Spinal cord (tissue), 10 donors: ENCODE measurements around the gene ZFYVE28. TPM values are rescaled to one million over a fixed set of nuclear protein-coding genes. Genes with fewer than 3 reads are reported as not detected.

Experiments
- DNase-seq, 6 donors: peaks; one replicate each; pipeline versions ENCODE4 v3.0.0 to v3.0.0-alpha.2; 2013 to 2015; ENCODE audit warnings: low spot score in 6 of 6, low read depth in 4 of 6
- H3K27ac ChIP-seq: one replicate; pipeline ENCODE4 v1.5.1; 2013; ENCODE audit warnings: low read depth, low read length, control low read depth
- H3K27me3 ChIP-seq: one replicate; pipeline ENCODE4 v1.6.1; 2013; ENCODE audit warnings: low read length; ENCODE audit not compliant: control insufficient read depth, insufficient read depth
- H3K36me3 ChIP-seq: one replicate; pipeline ENCODE4 v1.6.1; 2013; ENCODE audit warnings: low read length; ENCODE audit not compliant: control insufficient read depth, insufficient read depth
- H3K4me1 ChIP-seq: one replicate; pipeline ENCODE4 v1.6.1; 2013; ENCODE audit warnings: low read length; ENCODE audit not compliant: control insufficient read depth, insufficient read depth
- H3K4me3 ChIP-seq: one replicate; pipeline ENCODE4 v1.5.1; 2013; ENCODE audit warnings: low read depth, low read length, control low read depth
- H3K9me3 ChIP-seq: one replicate; pipeline ENCODE4 v1.6.1; 2013; ENCODE audit warnings: low read length; ENCODE audit not compliant: control insufficient read depth, insufficient read depth
- WGBS: methylation state at CpG from one replicate; pipeline ENCODE4 v1.1.5; 2013; ENCODE audit warnings: missing lambda C conversion rate; ENCODE audit not compliant: insufficient coverage; 5-methylcytosine and 5-hydroxymethylcytosine counted together
- polyA plus RNA-seq, 2 donors: library from polyadenylated mRNA; unstranded; fragments of 120-200 nt; gene quantifications; one replicate each; pipeline ENCODE4 v1.2.1, GENCODE V29; 2013; ENCODE audit not compliant: insufficient read length in 2 of 2
- total RNA-seq, 2 donors: library from RNA; depleted of rRNA in 1 of 2; stranded (reverse); fragments of 120-200 nt in 1 of 2; fragments of >200 nt in 1 of 2; gene quantifications; one replicate each; pipeline versions ENCODE4 v1.2.3 to v1.2.4, GENCODE V29; 2013 to 2014
- donor health status: healthy.

ZFYVE28 gene
- total and polyA plus RNA-seq, 4 donors = 7.9 to 13.9 (median 9.8) TPM

- Histone ChIP-seq H3K4me1 (peaks cover 22% of the 10 kb centered on the region), H3K4me3 (no peak overlapping the region), H3K27me3 (no peaks in the 10 kb centered on the region), H3K9me3 (no peaks in the 10 kb centered on the region), H3K27ac (no peak overlapping the region), H3K36me3 (peaks cover 7% of the 10 kb centered on the region)
- DNase-seq = no peak
- WGBS = 78% methylated on average over 17 of the region's 21 CpGs
Measured at GRCh38 chr4:2357821-2358745, 60.4 kb downstream of the ZFYVE28 start.

GRCh38 chr4:2356123-2357069, 62.0 kb downstream of the ZFYVE28 start:
- Histone ChIP-seq H3K4me1 (peaks cover 17% of the 10 kb centered on the region), H3K27ac (no peak overlapping the region), H3K9me3 (no peaks in the 10 kb centered on the region), H3K36me3 (peaks cover 14% of the 10 kb centered on the region), H3K4me3 (no peak overlapping the region), H3K27me3 (no peaks in the 10 kb centered on the region)
- 73% methylated on average over 13 of the region's 25 CpGs for WGBS
- no peak for DNase-seq

- Histone ChIP-seq H3K4me1 (peaks cover 14% of the 10 kb centered on the region), H3K4me3 (no peak overlapping the region), H3K27ac (no peak overlapping the region), H3K36me3 (peaks cover 14% of the 10 kb centered on the region), H3K27me3 (no peaks in the 10 kb centered on the region), H3K9me3 (no peaks in the 10 kb centered on the region)
- DNase-seq = no peak
- WGBS = 82% methylated on average over 6 of the region's 9 CpGs
Measured at GRCh38 chr4:2354760-2355159, 63.7 kb downstream of the ZFYVE28 start.

- H3K4me3 ChIP-seq = no peak overlapping the region
- H3K4me1 ChIP-seq = peaks cover 14% of the 10 kb centered on the region
- H3K27ac ChIP-seq = no peak overlapping the region
- H3K9me3 ChIP-seq = no peaks in the 10 kb centered on the region
- no peaks in the 10 kb centered on the region for H3K27me3 ChIP-seq
- 61% methylated on average over 6 of the region's 6 CpGs for WGBS
- DNase-seq = no peak
- peaks cover 12% of the 10 kb centered on the region for H3K36me3 ChIP-seq
Measured at GRCh38 chr4:2354118-2354517, 64.3 kb downstream of the ZFYVE28 start.

GRCh38 chr4:2353222-2354107, 65.0 kb downstream of the ZFYVE28 start:
- DNase-seq = peak in 2 of 6 donors; percentile 22 to 49
- Histone ChIP-seq H3K4me1 (peaks cover 14% of the 10 kb centered on the region), H3K4me3 (no peak overlapping the region), H3K27me3 (no peaks in the 10 kb centered on the region), H3K9me3 (no peaks in the 10 kb centered on the region), H3K36me3 (peaks cover 12% of the 10 kb centered on the region), H3K27ac (no peak overlapping the region)
- WGBS = 79% methylated on average over 30 of the region's 30 CpGs

GRCh38 chr4:2352729-2353221, 65.7 kb downstream of the ZFYVE28 start:
- whole genome bisulfite sequencing = 86% methylated on average over 4 of the region's 5 CpGs
- Histone ChIP-seq H3K27ac (no peak overlapping the region), H3K27me3 (no peaks in the 10 kb centered on the region), H3K9me3 (no peaks in the 10 kb centered on the region), H3K4me1 (peaks cover 14% of the 10 kb centered on the region), H3K36me3 (peaks cover 12% of the 10 kb centered on the region), H3K4me3 (no peak overlapping the region)
- DNase-seq = no peak

- Histone ChIP-seq H3K27ac (no peak overlapping the region), H3K36me3 (peaks cover 12% of the 10 kb centered on the region), H3K4me1 (peaks cover 14% of the 10 kb centered on the region), H3K27me3 (no peaks in the 10 kb centered on the region), H3K9me3 (no peaks in the 10 kb centered on the region), H3K4me3 (no peak overlapping the region)
- DNase-seq = no peak
- 83% methylated on average over 10 of the region's 10 CpGs for WGBS
Measured at GRCh38 chr4:2352171-2352570, 66.3 kb downstream of the ZFYVE28 start.

- DNase-seq = no peak
- H3K27ac ChIP-seq = no peak overlapping the region
Measured at GRCh38 chr4:2350982-2351381, 67.5 kb downstream of the ZFYVE28 start.

GRCh38 chr4:2348786-2349185, 69.7 kb downstream of the ZFYVE28 start:
- WGBS = no CpG with 5 or more reads among the region's 3 CpGs
- Histone ChIP-seq H3K4me3 (no peak overlapping the region), H3K9me3 (no peaks in the 10 kb centered on the region), H3K4me1 (peaks cover 10% of the 10 kb centered on the region), H3K27ac (no peak overlapping the region), H3K36me3 (peaks cover 10% of the 10 kb centered on the region), H3K27me3 (no peaks in the 10 kb centered on the region)
- peak in 1 of 6 donors; percentile 17 for DNase-seq

More at GRCh38 chr4:2350982-2351381, 67.5 kb downstream of the ZFYVE28 start:
- peaks cover 12% of the 10 kb centered on the region for H3K36me3 ChIP-seq
- 85% methylated on average over 3 of the region's 4 CpGs for WGBS
- no peaks in the 10 kb centered on the region for H3K27me3 ChIP-seq
- H3K4me3 ChIP-seq = no peak overlapping the region
- H3K4me1 ChIP-seq = peaks cover 14% of the 10 kb centered on the region
- no peaks in the 10 kb centered on the region for H3K9me3 ChIP-seq
